MM.1S (cell line): ENCODE measurements around the gene LRRC8D.

Experiments
- DNase-seq: peaks from one replicate; pipeline ENCODE4 v3.0.0-alpha.2; 2015
- H2AFZ ChIP-seq: fragments of 300-600 bp; sonication (generic); 2 replicates; pipeline ENCODE4 v1.6.0; 2016; ENCODE audit warnings: antibody characterized with exemption, low read length
- H3F3A ChIP-seq: fragments of 300-600 bp; sonication (generic); 2 replicates; pipeline ENCODE4 v1.6.1; 2016; ENCODE audit warnings: mild to moderate bottlenecking, antibody characterized with exemption, low read length, moderate library complexity, mixed read lengths; ENCODE audit not compliant: insufficient read depth
- H3K27ac ChIP-seq: fragments of 300-600 bp; sonication (generic); 2 replicates; pipeline ENCODE4 v1.5.1; 2016; ENCODE audit warnings: mild to moderate bottlenecking, low read length
- H3K27me3 ChIP-seq: fragments of 300-600 bp; sonication (generic); replicated peaks from 2 replicates; pipeline ENCODE4 v1.6.0; 2016; ENCODE audit warnings: low read length; ENCODE audit not compliant: insufficient read depth
- H3K36me3 ChIP-seq: fragments of 300-600 bp; sonication (generic); replicated peaks from 2 replicates; pipeline ENCODE4 v1.6.1; 2016; ENCODE audit warnings: mild to moderate bottlenecking, low read length, mixed read lengths; ENCODE audit not compliant: insufficient read depth
- H3K4me1 ChIP-seq: fragments of 300-600 bp; sonication (generic); 2 replicates; pipeline ENCODE4 v1.6.1; 2016; ENCODE audit warnings: low read length, mixed read lengths
- H3K4me2 ChIP-seq: fragments of 300-600 bp; sonication (generic); 2 replicates; pipeline ENCODE4 v1.6.0; 2016; ENCODE audit warnings: low read depth, low read length
- H3K4me3 ChIP-seq: fragments of 300-600 bp; sonication (generic); 2 replicates; pipeline ENCODE4 v1.5.1; 2016; ENCODE audit warnings: low read length, mixed read lengths
- H3K79me2 ChIP-seq: fragments of 300-600 bp; sonication (generic); 2 replicates; pipeline ENCODE4 v1.6.1; 2016; ENCODE audit warnings: mixed run types, low read length, mixed read lengths
- H3K9ac ChIP-seq: fragments of 300-600 bp; sonication (generic); 2 replicates; pipeline ENCODE4 v1.6.1; 2016; ENCODE audit warnings: low read length, mixed read lengths
- H3K9me2 ChIP-seq: fragments of 300-600 bp; sonication (generic); replicated peaks from 2 replicates; pipeline ENCODE4 v1.6.1; 2016; ENCODE audit warnings: mild to moderate bottlenecking, low read length, mixed read lengths; ENCODE audit not compliant: insufficient read depth
- H3K9me3 ChIP-seq: fragments of 300-600 bp; sonication (generic); replicated peaks from 2 replicates; pipeline ENCODE4 v1.6.1; 2016; ENCODE audit warnings: mild to moderate bottlenecking, low read length, mixed read lengths; ENCODE audit not compliant: insufficient read depth
- H4K20me1 ChIP-seq: fragments of 300-600 bp; sonication (generic); 2 replicates; pipeline ENCODE4 v1.6.1; 2016; ENCODE audit warnings: mild to moderate bottlenecking, low read length, moderate library complexity, mixed read lengths; ENCODE audit not compliant: insufficient read depth
- CTCF ChIP-seq: fragments of 300-600 bp; sonication (generic); IDR thresholded peaks from 2 replicates; pipeline ENCODE4 v1.5.1; 2016; ENCODE audit warnings: antibody characterized with exemption, low read length, mixed read lengths
- EZH2 ChIP-seq: fragments of 300-600 bp; sonication (generic); optimal IDR thresholded peaks from 2 replicates; pipeline ENCODE3; 2017; ENCODE audit warnings: low read depth, mild to moderate bottlenecking, antibody characterized with exemption, low read length, mixed read lengths
- EZH2phosphoT487 ChIP-seq: fragments of 300-600 bp; sonication (generic); IDR thresholded peaks from 2 replicates; pipeline ENCODE4 v1.6.1; 2018; ENCODE audit warnings: antibody characterized with exemption, low read length

The LRRC8D gene

GRCh38 chr1:89905395-89906058 is 84.7 kb downstream of the LRRC8D start:
- H3K9me3 ChIP-seq = no peaks in the 10 kb centered on the region
- no peaks in the 10 kb centered on the region for H3K36me3 ChIP-seq
- DNase-seq = no peak
- H3K4me3 ChIP-seq = no peak overlapping the region
- peaks cover 5% of the 10 kb centered on the region; the same call in 1 of the 2 replicates for H3K79me2 ChIP-seq
- no peak overlapping the region for H3K27ac ChIP-seq
- TF ChIP-seq EZH2 (no peak), EZH2phosphoT487 (no peak), CTCF (no peak)
- no peak overlapping the region for H3K4me2 ChIP-seq
- H3K9ac ChIP-seq = no peak overlapping the region
- no peak overlapping the region for H2AFZ ChIP-seq
- no peaks in the 10 kb centered on the region for H3K9me2 ChIP-seq
- H4K20me1 ChIP-seq = no peaks in the 10 kb centered on the region
- H3K4me1 ChIP-seq = peaks cover 7% of the 10 kb centered on the region; the same call in 1 of the 2 replicates
- H3K27me3 ChIP-seq = no peaks in the 10 kb centered on the region
- no peaks in the 10 kb centered on the region; the same call in 1 of the 2 replicates for H3F3A ChIP-seq

- H3K79me2 ChIP-seq = peaks cover 5% of the 10 kb centered on the region; the same call in 1 of the 2 replicates
- H3K27ac ChIP-seq = no peak overlapping the region
Measured at GRCh38 chr1:89906088-89906487, 85.3 kb downstream of the LRRC8D start.

DNA sequence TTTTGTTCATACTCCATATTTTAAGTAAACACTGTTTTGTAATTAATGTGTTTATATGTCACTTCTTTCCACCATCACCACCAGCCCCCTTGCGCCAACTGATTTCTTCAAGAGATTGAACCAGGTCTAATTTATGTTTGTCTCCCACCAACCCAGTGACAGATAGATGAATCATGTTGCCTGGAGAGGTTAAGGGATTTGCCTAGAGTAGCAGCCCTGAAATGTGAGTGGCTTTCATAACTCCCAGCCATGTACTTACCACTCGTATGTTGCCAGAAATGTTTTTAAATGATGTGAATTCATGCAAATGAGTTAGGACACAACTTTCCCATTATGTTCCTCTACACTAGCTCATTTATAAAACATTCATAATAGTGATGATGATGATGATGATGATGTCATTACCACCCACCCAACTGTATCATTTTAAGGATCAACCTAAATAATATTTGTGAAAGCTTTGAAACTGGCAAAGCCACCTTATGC is 86.9 kb downstream of the LRRC8D start:
- Histone ChIP-seq H3K79me2 (peaks cover 5% of the 10 kb centered on the region; the same call in 1 of the 2 replicates), H3K27ac (no peak overlapping the region), H2AFZ (no peak overlapping the region), H4K20me1 (no peaks in the 10 kb centered on the region), H3K36me3 (no peaks in the 10 kb centered on the region; the same call in 1 of the 2 replicates), H3K4me3 (no peak overlapping the region), H3K9me3 (no peaks in the 10 kb centered on the region), H3F3A (no peaks in the 10 kb centered on the region; the same call in 1 of the 2 replicates), H3K27me3 (no peaks in the 10 kb centered on the region), H3K4me1 (peaks cover 7% of the 10 kb centered on the region; the same call in 1 of the 2 replicates), H3K4me2 (no peak overlapping the region), H3K9me2 (no peaks in the 10 kb centered on the region), H3K9ac (no peak overlapping the region)
- DNase-seq = no peak
- TF ChIP-seq EZH2phosphoT487 (no peak), EZH2 (no peak), CTCF (no peak)

More at GRCh38 chr1:89906088-89906487, 85.3 kb downstream of the LRRC8D start:
- H3K4me1 ChIP-seq = peaks cover 7% of the 10 kb centered on the region; the same call in 1 of the 2 replicates
- H3F3A ChIP-seq = no peaks in the 10 kb centered on the region; the same call in 1 of the 2 replicates
- no peak overlapping the region for H3K4me2 ChIP-seq
- DNase-seq = no peak
- TF ChIP-seq CTCF = no peak
- TF ChIP-seq EZH2phosphoT487 = no peak
- TF ChIP-seq EZH2 = no peak
- H3K9ac ChIP-seq = no peak overlapping the region
- no peaks in the 10 kb centered on the region for H3K27me3 ChIP-seq
- no peaks in the 10 kb centered on the region for H4K20me1 ChIP-seq
- no peaks in the 10 kb centered on the region for H3K9me2 ChIP-seq
- H2AFZ ChIP-seq = no peak overlapping the region
- H3K9me3 ChIP-seq = no peaks in the 10 kb centered on the region
- H3K4me3 ChIP-seq = no peak overlapping the region
- no peaks in the 10 kb centered on the region; the same call in 1 of the 2 replicates for H3K36me3 ChIP-seq
